HepG2 (cell line): Measurements from ENCODE around the gene CACTIN. TPM values are rescaled to one million over a fixed set of nuclear protein-coding genes. Genes with fewer than 3 reads are reported as not detected.

ENCODE experiments used
- ATAC-seq: fragments of 200-7000 bp; cut with Tn5 transposase; 3 replicates; pipeline ENCODE4 v1.9.1; 2020; ENCODE audit warnings: mild to moderate bottlenecking, moderate library complexity
- BruUV-seq: library from RNA; stranded (reverse); fragments of 400-500 nt; replicated peaks from 2 replicates; lab custom pipeline; 2021; lab: Mats Ljungman, UMichigan
- CTCF ChIA-PET: fragments of 300-600 bp; formaldehyde crosslinking; extraction: SDS; loops from one replicate; lab custom pipeline; 2021; ENCODE audit warnings: low total read pairs, inconsistent platforms, low intra/inter-chr PET ratio; lab: Yijun Ruan, JAX
- POLR2A ChIA-PET: fragments of 350-600 bp; sonication (Branson Sonifier 250); formaldehyde crosslinking; loops from one replicate; lab custom pipeline; 2020; ENCODE audit warnings: antibody characterized with exemption, inconsistent platforms; lab: Yijun Ruan, JAX
- DNase-seq: peaks from one replicate; pipeline ENCODE4 v3.0.0-alpha.2; 2015; ENCODE audit warnings: low spot score
- FAIRE-seq: peaks from 3 replicates; lab custom pipeline; 2011; peaks lifted over from hg19 to GRCh38; lab: Jason Lieb, UNC
- H2AFZ ChIP-seq: one replicate; pipeline ENCODE4 v1.6.1; 2011; ENCODE audit warnings: low read length, inconsistent platforms
- H3K27ac ChIP-seq: fragments of 300-600 bp; 3 replicates; pipeline ENCODE4 v1.8.0; 2011; ENCODE audit warnings: mixed run types, mild to moderate bottlenecking, mixed read lengths, low read length, inconsistent platforms; ENCODE audit not compliant: insufficient read depth; ENCODE audit errors: extremely low read length
- H3K27me3 ChIP-seq, 2 experiments: fragments of 200-600 bp in 1 of 2; 2 replicates in 1 of 2; 3 replicates in 1 of 2; pipeline versions ENCODE4 v1.6.0 to v1.8.0; 2011; ENCODE audit warnings: low read length in 2 of 2, mild to moderate bottlenecking in 2 of 2, moderate library complexity in 2 of 2, inconsistent platforms in 1 of 2; ENCODE audit not compliant: insufficient read depth in 2 of 2, control insufficient read depth in 1 of 2
- H3K36me3 ChIP-seq, 2 experiments: fragments of 200-600 bp in 1 of 2; replicated peaks in 1 of 2; 2 replicates in 1 of 2; 3 replicates in 1 of 2; pipeline versions ENCODE4 v1.5.1 to v1.8.0; 2011; ENCODE audit warnings: low read length in 2 of 2, inconsistent platforms in 1 of 2; ENCODE audit not compliant: insufficient read depth in 2 of 2, control insufficient read depth in 1 of 2
- H3K4me1 ChIP-seq: 2 replicates; pipeline ENCODE4 v1.5.1; 2012; ENCODE audit warnings: low read length, inconsistent platforms; ENCODE audit not compliant: insufficient read depth
- H3K4me2 ChIP-seq: 2 replicates; pipeline ENCODE4 v1.6.0; 2011; ENCODE audit warnings: low read depth, low read length, inconsistent platforms
- H3K4me3 ChIP-seq, 3 experiments: fragments of 200-600 bp in 1 of 3; sonication (generic), shearing (Covaris generic) in 1 of 3; replicated peaks in 1 of 3; 2 replicates each; pipeline ENCODE4 v1.5.1; 2011 to 2016; ENCODE audit warnings: low read length in 3 of 3, inconsistent platforms in 2 of 3, low read depth in 2 of 3, mild to moderate bottlenecking in 2 of 3, control low read depth in 1 of 3, mixed read lengths in 1 of 3; ENCODE audit not compliant: insufficient read depth in 1 of 3
- H3K79me2 ChIP-seq: one replicate; pipeline ENCODE4 v1.6.1; 2011; ENCODE audit warnings: low read length, inconsistent platforms; ENCODE audit not compliant: insufficient read depth
- H3K9ac ChIP-seq: 2 replicates; pipeline ENCODE4 v1.6.0; 2011; ENCODE audit warnings: mild to moderate bottlenecking, low read depth, low read length, inconsistent platforms; ENCODE audit not compliant: insufficient read depth
- H3K9me3 ChIP-seq: 2 replicates; pipeline ENCODE4 v1.5.1; 2012; ENCODE audit warnings: mild to moderate bottlenecking, low read length
- H4K20me1 ChIP-seq: 2 replicates; pipeline ENCODE4 v1.6.0; 2011; ENCODE audit warnings: inconsistent platforms, mild to moderate bottlenecking, low read length, moderate library complexity; ENCODE audit not compliant: insufficient read depth
- ATAD3A ChIP-seq: sonication (generic); formaldehyde crosslinking; IDR thresholded peaks from 2 replicates; pipeline ENCODE4 v1.4.0; 2020; ENCODE audit warnings: missing genetic modification reagents
- CCDC6 ChIP-seq: sonication (generic); formaldehyde crosslinking; IDR thresholded peaks from 2 replicates; pipeline ENCODE4 v1.8.1; 2022; ENCODE audit warnings: mild to moderate bottlenecking, missing genetic modification reagents, moderate library complexity
- GATAD1 ChIP-seq: IDR thresholded peaks from 2 replicates; pipeline ENCODE4 v1.6.1; 2016; ENCODE audit warnings: missing genetic modification reagents, missing compliant biosample characterization
- HNRNPH1 ChIP-seq: fragments of 200-400 bp; formaldehyde crosslinking; optimal IDR thresholded peaks from 2 replicates; pipeline ENCODE3; 2017; ENCODE audit warnings: mild to moderate bottlenecking, low read depth, low read length
- KAT8 ChIP-seq: IDR thresholded peaks from 2 replicates; pipeline ENCODE4 v1.6.1; 2016; ENCODE audit warnings: missing genetic modification reagents, missing compliant biosample characterization
- MAF1 ChIP-seq: sonication (generic); formaldehyde crosslinking; IDR thresholded peaks from 2 replicates; pipeline ENCODE4 v1.5.0; 2020; ENCODE audit warnings: missing genetic modification reagents, borderline replicate concordance
- MTF1 ChIP-seq: sonication (generic); formaldehyde crosslinking; IDR thresholded peaks from 2 replicates; pipeline ENCODE4 v1.5.0; 2020; ENCODE audit warnings: missing genetic modification reagents
- MXD1 ChIP-seq: sonication (generic); formaldehyde crosslinking; IDR thresholded peaks from 2 replicates; pipeline ENCODE4 v1.4.0; 2020; ENCODE audit warnings: mild to moderate bottlenecking, missing genetic modification reagents
- PRMT3 ChIP-seq: sonication (generic); formaldehyde crosslinking; IDR thresholded peaks from 2 replicates; pipeline ENCODE4 v1.8.1; 2022; ENCODE audit warnings: low read depth, mild to moderate bottlenecking, moderate library complexity, missing genetic modification reagents, borderline replicate concordance
- TCF12 ChIP-seq, 2 experiments: fragments of 450-650 bp in 1 of 2; sonication (generic) in 1 of 2; formaldehyde crosslinking in 1 of 2; IDR thresholded peaks; 2 replicates each; pipeline versions ENCODE4 v1.6.1 to v1.8.0; 2017 to 2022; ENCODE audit warnings: antibody characterized with exemption in 1 of 2, mild to moderate bottlenecking in 1 of 2, missing genetic modification reagents in 1 of 2, moderate library complexity in 1 of 2
- ZBTB44 ChIP-seq: sonication (generic); formaldehyde crosslinking; IDR thresholded peaks from 2 replicates; pipeline ENCODE4 v1.4.0; 2020; ENCODE audit warnings: missing genetic modification reagents
- ZBTB46 ChIP-seq: sonication (generic); formaldehyde crosslinking; IDR thresholded peaks from 2 replicates; pipeline ENCODE4 v1.4.0; 2020; ENCODE audit warnings: mild to moderate bottlenecking, missing genetic modification reagents, borderline replicate concordance
- ZFYVE20 ChIP-seq: sonication (generic); formaldehyde crosslinking; IDR thresholded peaks from 2 replicates; pipeline ENCODE4 v1.8.0; 2023; ENCODE audit warnings: low read depth, mild to moderate bottlenecking, moderate library complexity, missing genetic modification reagents, borderline replicate concordance
- ZNF205 ChIP-seq: IDR thresholded peaks from 2 replicates; pipeline ENCODE4 v1.6.1; 2018; ENCODE audit warnings: missing biosample characterization, missing genetic modification reagents
- ZNF362 ChIP-seq: sonication (generic); formaldehyde crosslinking; IDR thresholded peaks from 2 replicates; pipeline ENCODE4 v1.4.0; 2020; ENCODE audit warnings: missing genetic modification reagents, mild to moderate bottlenecking, borderline replicate concordance
- ZNF446 ChIP-seq: sonication (generic); formaldehyde crosslinking; IDR thresholded peaks from 2 replicates; pipeline ENCODE4 v1.5.0; 2020; ENCODE audit warnings: mild to moderate bottlenecking, missing genetic modification reagents
- ZNF557 ChIP-seq: sonication (generic); formaldehyde crosslinking; IDR thresholded peaks from 2 replicates; pipeline ENCODE4 v1.4.0; 2020; ENCODE audit warnings: missing genetic modification reagents
- ZNF614 ChIP-seq: IDR thresholded peaks from 2 replicates; pipeline ENCODE4 v1.6.1; 2018; ENCODE audit warnings: missing biosample characterization, missing genetic modification reagents, inconsistent platforms, borderline replicate concordance
- WGBS: methylation state at CpG from one replicate; pipeline ENCODE4 v1.1.6; 2017; ENCODE audit warnings: low lambda C conversion rate; 5-methylcytosine and 5-hydroxymethylcytosine counted together
- in situ Hi-C: cut with HindIII; loops from 2 replicates; pipeline ENCODE4 v1.10.0; 2017; ENCODE audit warnings: low pct_unique_long_range_greater_than_20kb; ENCODE audit not compliant: extremely low pct_ligation_motif_present
- intact Hi-C: fragments of 100-400 bp; cut with micrococcal nuclease; formaldehyde crosslinking; loops from one replicate; pipeline ENCODE4 v1.10.0; 2022; ENCODE audit not compliant: unreplicated experiment
- polyA plus RNA-seq, 8 experiments: library from polyadenylated mRNA; depleted of rRNA in 3 of 8; stranded (reverse) in 7 of 8; unstranded in 1 of 8; fragments of >200 nt; fragmentation: Illumina TruSeq in 4 of 8; extraction: Trizol in 4 of 8; gene quantifications; 2 replicates each; pipeline versions ENCODE4 v1.2.1 to v1.2.3, GENCODE V29; 2011 to 2016; ENCODE audit warnings: low read depth in 4 of 8, missing spikeins in 1 of 8, mixed read lengths in 1 of 8; ENCODE audit not compliant: insufficient read depth in 1 of 8
- total RNA-seq, 5 experiments: library from RNA; depleted of rRNA; stranded (reverse); fragments of >200 nt; fragmentation: Illumina TruSeq; extraction: Trizol; gene quantifications; 2 replicates each; pipeline ENCODE4 v1.2.3, GENCODE V29; 2016; ENCODE audit warnings: low read depth in 1 of 5
- TF ChIP-seq, protein P1 (sequence below): sonication (generic); formaldehyde crosslinking; conservative IDR thresholded peaks from 2 replicates; pipeline ENCODE4 v1.4.0; 2020; ENCODE audit warnings: missing genetic modification reagents

Gene CACTIN
- total and polyA plus RNA-seq, 2 of the 13 experiments (the other 11 are each of a cell fraction or from before 2014, with no cell fraction given) = 10.0 to 16.6 TPM

GRCh38 chr19:3657395-3657769, 30.8 kb upstream of the CACTIN start:
- H2AFZ ChIP-seq = no peak overlapping the region
- in situ Hi-C loops = no loop called here
- intact Hi-C loops = no loop called here
- no TSS peak for BruUV-seq
- H3K9me3 ChIP-seq = no peaks in the 10 kb centered on the region
- 91% methylated on average over 13 of the region's 16 CpGs for WGBS
- no peak overlapping the region for H3K4me2 ChIP-seq
- TF ChIP-seq PRMT3 = no peak
- no peak for TF ChIP-seq ZBTB44
- TF ChIP-seq, protein P1, sequence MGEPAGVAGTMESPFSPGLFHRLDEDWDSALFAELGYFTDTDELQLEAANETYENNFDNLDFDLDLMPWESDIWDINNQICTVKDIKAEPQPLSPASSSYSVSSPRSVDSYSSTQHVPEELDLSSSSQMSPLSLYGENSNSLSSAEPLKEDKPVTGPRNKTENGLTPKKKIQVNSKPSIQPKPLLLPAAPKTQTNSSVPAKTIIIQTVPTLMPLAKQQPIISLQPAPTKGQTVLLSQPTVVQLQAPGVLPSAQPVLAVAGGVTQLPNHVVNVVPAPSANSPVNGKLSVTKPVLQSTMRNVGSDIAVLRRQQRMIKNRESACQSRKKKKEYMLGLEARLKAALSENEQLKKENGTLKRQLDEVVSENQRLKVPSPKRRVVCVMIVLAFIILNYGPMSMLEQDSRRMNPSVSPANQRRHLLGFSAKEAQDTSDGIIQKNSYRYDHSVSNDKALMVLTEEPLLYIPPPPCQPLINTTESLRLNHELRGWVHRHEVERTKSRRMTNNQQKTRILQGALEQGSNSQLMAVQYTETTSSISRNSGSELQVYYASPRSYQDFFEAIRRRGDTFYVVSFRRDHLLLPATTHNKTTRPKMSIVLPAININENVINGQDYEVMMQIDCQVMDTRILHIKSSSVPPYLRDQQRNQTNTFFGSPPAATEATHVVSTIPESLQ (CRISPR knock-in tag) = no peak
- no peak for TF ChIP-seq TCF12 (IDR thresholded peaks at IDR 0.05)
- no peak for TF ChIP-seq TCF12 (CRISPR knock-in tag; IDR thresholded peaks at IDR 0.05)
- no peak for TF ChIP-seq CCDC6
- TF ChIP-seq HNRNPH1 = no peak
- no peak for TF ChIP-seq MXD1 (CRISPR knock-in tag)
- TF ChIP-seq ZBTB46 = no peak
- no peak for TF ChIP-seq ZNF205 (CRISPR knock-in tag)
- no peak for TF ChIP-seq ZNF614 (CRISPR knock-in tag)
- no peak for TF ChIP-seq GATAD1 (CRISPR knock-in tag)
- no peak for TF ChIP-seq ATAD3A (CRISPR knock-in tag)
- TF ChIP-seq ZNF557 (CRISPR knock-in tag) = no peak
- TF ChIP-seq ZFYVE20 (CRISPR knock-in tag) = no peak
- TF ChIP-seq ZNF446 (CRISPR knock-in tag) = no peak
- no peak for TF ChIP-seq MTF1 (CRISPR knock-in tag)
- TF ChIP-seq MAF1 (CRISPR knock-in tag) = no peak
- no peak for TF ChIP-seq ZNF362 (CRISPR knock-in tag)
- no peak for TF ChIP-seq KAT8 (CRISPR knock-in tag)
- H3K4me1 ChIP-seq = no peaks in the 10 kb centered on the region
- H3K9ac ChIP-seq = no peak overlapping the region
- peaks cover 1 to 13% of the 10 kb centered on the region in 2 experiments; a peak in 4 of 5 replicates for H3K36me3 ChIP-seq
- POLR2A ChIA-PET = no interaction called here
- CTCF ChIA-PET = no interaction called here
- H3K27me3 ChIP-seq = no peaks in the 10 kb centered on the region
- ATAC-seq (no peak), DNase-seq (no peak), FAIRE-seq (no peak)
- H3K4me3 ChIP-seq = no peak overlapping the region
- H4K20me1 ChIP-seq = no peaks in the 10 kb centered on the region
- no peak overlapping the region for H3K27ac ChIP-seq
- H3K79me2 ChIP-seq = no peaks in the 10 kb centered on the region
